HG03469 (cell line): ENCODE data around the gene VPS13C.

ENCODE experiments used
- ATAC-seq: cut with Tn5 transposase; IDR thresholded peaks from one replicate; pipeline ENCODE4 v1.9.1; 2021; ENCODE audit warnings: mild to moderate bottlenecking, moderate library complexity, moderate number of reproducible peaks; ENCODE audit not compliant: unreplicated experiment

Gene VPS13C

DNA sequence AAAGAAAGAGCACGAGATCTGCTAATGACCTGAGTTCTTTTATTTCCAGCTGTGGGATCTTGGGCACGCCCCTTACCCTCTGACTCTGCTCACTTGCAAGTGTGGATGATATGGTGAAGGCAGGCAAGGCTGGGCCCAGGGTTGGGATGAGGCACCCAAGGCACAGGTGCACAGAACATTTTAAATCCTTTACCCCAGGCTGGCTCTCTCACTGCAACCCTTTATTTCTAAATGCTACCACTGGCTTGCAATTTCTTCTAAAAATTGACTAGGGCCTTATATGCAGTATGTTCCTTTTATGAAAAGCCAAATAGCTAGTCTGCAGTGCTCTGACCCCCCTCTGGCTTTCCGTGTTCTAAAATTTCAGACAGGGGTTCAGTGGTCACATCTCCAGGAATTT, 237.7 kb downstream of the VPS13C start:
- no peak for ATAC-seq

DNA sequence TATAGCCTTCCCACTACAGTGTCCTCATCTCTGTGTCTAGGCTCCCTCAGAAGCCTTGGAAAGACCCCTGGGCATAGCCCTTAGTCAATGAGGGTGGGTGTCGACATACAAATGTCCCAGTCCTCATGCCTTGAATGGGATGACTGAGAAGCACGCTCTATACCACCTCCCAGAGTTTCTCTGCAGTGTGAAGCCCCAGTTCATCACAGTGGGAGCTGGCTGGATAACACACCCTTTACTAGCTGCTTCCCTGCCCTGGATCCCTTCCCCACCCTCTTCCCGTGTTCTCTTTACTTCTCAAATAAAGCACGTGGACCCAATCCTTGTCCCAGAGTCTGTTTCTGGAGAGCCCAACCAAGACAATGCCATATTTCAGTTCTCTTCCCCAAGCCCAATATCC, 239.3 kb downstream of the VPS13C start:
- no peak for ATAC-seq

DNA sequence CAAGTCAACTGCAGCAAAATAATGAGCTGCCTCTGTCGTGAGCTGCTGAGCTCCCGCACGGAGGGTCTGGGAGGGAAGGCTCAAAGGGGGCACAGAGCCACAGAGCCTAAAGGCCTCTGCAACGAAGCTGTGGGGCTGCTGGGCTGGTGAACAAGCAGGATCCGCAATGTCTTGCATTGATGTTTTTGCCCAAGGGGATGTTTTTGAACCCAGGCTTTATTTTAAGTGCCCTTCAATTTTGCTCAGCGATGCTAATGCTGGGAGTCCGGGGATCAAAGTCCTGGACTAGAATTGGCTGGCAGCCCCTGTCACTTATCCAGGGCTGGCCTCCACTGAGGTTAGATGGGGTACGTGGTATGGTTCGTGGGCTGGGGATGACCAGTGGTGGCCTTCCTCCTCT, 240.0 kb downstream of the VPS13C start:
- no peak for ATAC-seq

DNA sequence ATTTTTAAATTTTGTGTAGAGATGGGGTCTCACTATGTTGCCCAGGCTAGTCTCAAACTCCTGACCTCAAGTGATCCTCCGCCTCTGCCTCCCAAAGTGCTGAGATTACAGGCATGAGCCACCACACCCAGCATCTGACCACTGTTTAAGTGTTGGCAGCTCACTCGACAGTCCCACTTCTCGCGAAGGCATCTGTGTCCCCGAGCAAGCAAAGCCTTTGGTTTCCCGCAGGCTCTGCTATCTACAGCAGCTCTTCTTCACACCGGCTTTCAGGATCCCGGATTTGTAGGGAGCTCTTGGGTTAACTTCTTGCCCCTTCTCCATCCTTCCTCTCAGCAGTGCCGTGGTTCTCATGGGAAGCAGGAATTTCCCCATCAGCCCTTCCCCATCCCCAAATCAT, 240.9 kb downstream of the VPS13C start:
- ATAC-seq = no peak

DNA sequence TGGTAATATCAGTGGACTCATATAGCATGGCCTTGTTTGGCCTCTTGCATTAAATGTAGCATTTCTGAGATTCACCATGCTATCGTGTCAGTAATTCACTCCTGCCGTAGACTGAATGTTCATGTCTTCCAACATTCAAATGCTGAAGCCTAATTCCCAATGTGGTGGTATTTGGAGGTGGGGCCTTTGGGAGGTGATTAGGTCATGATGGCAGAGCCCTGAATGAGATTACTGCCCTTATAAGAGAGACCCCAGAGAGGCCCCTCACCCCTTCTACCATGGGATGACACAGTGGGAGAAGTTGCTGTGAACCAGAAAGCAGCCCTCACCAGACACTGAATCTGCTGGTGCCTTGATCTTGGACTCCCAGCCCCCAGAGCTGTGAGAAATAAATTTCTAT, 241.4 kb downstream of the VPS13C start:
- ATAC-seq = no peak

DNA sequence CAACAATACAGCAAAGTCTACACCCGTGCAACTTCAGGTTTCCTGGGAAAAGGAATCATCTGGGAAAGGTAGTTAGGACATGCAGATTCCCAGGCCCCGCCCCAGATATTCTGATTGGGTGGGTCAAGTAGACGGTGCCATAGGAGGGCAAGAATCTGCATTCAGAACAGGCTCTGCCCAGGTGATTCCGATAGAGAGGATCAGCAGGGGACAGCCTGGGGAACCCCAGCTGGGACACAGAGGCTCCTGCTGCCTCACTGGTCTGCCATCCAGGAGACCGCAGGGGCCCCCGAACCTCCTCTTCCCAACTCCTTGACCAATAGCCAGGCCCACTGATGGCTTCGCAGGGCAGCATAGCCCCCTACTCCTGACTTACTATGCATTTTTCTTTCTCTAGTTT, 243.4 kb downstream of the VPS13C start:
- no peak for ATAC-seq

DNA sequence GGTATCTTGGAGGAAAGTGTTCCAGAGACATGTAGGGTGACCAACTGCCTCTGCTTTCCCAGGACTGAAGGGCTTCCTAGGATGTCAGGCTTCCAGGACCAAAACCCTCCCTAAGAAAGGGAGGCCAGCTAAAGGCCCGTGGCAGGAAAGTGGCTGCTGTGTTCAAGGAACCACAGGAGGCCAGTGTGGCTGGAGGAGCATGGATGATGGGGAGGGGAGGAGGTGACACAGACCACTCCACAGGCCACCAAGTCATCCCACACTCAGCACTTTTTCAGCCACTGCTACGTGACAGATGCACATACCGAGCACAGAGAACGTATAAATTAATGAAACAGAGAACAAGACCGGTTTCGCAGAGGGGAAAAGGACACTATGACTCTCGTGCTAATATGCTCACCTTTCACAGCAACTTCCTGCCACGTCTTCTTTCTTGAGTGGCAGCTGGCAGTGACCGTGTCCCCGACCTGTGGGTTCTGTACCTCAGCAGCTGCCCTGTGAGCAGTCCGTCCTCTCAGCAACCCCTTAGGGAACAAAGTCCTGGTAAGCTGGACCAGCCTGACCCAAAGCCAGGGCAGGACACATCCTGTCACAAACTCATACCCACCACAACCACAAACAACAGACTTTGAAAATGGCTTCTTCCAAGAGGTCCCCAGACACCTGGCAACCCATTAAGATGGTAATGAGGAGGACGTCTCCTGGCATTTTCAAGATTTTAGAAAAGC, 244.7 kb downstream of the VPS13C start:
- ATAC-seq = no peak

DNA sequence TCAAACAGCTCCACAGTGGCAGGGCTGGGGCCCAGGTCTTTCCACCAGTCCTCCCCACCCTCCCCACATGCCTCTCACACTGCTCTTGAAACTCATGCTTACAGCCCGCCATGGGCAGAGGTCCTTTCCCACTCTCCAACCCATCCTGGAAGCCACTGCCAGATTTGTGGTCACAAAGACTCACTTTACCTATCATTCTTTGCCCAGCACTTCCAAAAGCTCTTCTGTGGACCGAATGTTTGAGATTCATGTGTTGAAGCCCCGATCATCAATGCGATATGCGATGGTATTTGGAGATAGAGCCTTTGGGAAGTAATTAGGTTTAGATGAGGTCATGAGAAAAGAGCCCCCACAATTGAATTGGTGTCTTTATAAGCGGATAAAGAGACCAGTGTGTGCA, 247.8 kb downstream of the VPS13C start:
- no peak for ATAC-seq

DNA sequence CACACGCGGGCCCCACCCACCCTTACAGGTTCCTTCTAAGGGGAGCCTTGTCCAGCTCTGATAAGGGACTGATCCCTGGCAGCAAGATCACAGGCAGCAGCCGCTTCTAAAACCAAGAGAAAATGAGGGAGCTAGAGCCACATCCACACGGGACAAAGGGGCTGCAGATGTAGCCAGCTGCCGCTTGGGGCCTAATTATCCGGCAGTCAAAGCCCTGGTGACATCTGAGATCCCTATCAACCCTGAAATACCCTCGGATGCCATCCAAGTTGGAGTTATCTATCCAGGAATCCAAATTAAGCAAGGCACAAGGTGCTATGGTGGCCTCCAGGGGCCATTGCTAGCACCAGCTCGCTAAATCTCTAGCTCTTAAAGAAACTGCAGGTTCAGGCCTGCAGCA, 248.3 kb downstream of the VPS13C start:
- ATAC-seq = no peak

DNA sequence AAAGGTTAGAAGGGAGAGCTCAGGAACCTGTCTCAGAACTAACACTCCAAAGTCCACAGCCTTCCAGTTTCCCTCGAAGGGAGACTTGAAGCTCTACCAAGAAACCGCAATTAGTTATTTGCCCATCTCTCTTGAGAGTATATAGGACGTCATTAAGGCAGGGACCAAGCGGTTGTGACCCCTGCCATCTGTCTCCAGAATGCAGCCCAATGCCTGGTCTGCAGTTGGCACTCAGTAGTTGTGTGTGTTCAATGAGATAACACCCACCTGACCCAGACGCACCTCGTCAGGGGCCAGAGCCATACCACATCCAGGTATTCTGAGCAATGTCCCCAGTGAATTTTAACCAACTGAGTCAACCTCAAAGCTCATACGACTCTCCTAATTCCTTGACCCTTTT, 251.0 kb downstream of the VPS13C start:
- no peak for ATAC-seq

DNA sequence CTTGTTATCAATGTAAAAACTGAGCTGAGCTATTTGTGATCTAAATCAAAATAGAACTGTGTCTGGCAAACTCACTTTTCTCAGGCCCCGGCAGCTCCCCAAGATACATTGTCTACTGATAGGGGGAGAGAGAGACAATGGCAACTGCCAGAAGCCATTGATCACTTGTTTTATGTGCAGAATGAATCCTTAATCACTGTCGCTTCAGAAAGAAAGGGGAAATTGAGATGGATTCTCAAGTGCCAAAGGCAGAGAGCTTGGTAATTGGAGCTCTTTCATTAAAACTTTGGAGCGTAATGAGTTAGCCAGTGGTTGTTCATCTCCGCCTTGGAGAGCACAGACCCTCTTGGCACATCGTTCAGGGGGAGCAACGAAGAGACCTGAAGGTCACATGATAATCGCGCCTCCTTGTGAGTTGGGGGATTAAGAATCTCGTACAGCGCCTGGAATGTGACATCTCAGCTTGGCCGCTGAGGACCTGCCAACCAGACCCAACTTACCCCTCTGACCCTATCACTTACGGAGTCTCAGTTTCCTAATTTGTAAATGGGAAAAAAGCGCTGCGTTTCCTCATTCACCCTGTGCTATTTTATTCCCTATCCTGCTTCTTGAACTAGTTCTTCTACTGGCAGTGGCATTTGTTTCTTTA, 252.8 kb downstream of the VPS13C start:
- ATAC-seq = no peak
